ENCODE results near the gene RAP2A. TPM values are rescaled to one million over a fixed set of nuclear protein-coding genes. Genes with fewer than 3 reads are reported as not detected.

The RAP2A gene
- total RNA-seq, 4 donors from 2014 or later = 21.1 to 33.5 (median 26.6) TPM

GRCh38 chr13:97435323-97435722, 1.4 kb downstream of the RAP2A start:
- no peak for TF ChIP-seq EP300 (IDR thresholded peaks at IDR 0.05)
- no peak for TF ChIP-seq POLR2A (IDR thresholded peaks at IDR 0.05)
- no peak for TF ChIP-seq CTCF (IDR thresholded peaks at IDR 0.05)
- no peak for TF ChIP-seq POLR2AphosphoS5 (IDR thresholded peaks at IDR 0.05)
- Histone ChIP-seq H3K36me3 (no peaks in the 10 kb centered on the region), H3K4me1 (peaks cover 0 to 63% (median 2%) of the 10 kb centered on the region in 3 donors), H3K4me3 (peak overlapping the region; percentile 88 to 94), H3K27me3 (no peaks in the 10 kb centered on the region), H3K27ac (peak overlapping the region in 1 of 4 donors; percentile 100), H3K9me3 (no peaks in the 10 kb centered on the region)
- 27 to 40% methylated on average over 3 of the region's 3 CpGs for WGBS, 2 donors (ENCODE audit: low coverage in 1 of 2)
- ATAC-seq = no peak

GRCh38 chr13:97435794-97436193, 1.8 kb downstream of the RAP2A start:
- H3K27me3 ChIP-seq = no peaks in the 10 kb centered on the region
- no peaks in the 10 kb centered on the region for H3K36me3 ChIP-seq
- 15 to 16% methylated on average over 5 of the region's 5 CpGs for WGBS, 2 donors (ENCODE audit: low coverage in 1 of 2)
- no peak overlapping the region for H3K27ac ChIP-seq
- H3K4me1 ChIP-seq = peaks cover 0 to 63% (median 2%) of the 10 kb centered on the region in 3 donors
- TF ChIP-seq POLR2A (IDR thresholded peaks at IDR 0.05) = no peak
- no peak for TF ChIP-seq EP300 (IDR thresholded peaks at IDR 0.05)
- TF ChIP-seq CTCF (IDR thresholded peaks at IDR 0.05) = no peak
- TF ChIP-seq POLR2AphosphoS5 (IDR thresholded peaks at IDR 0.05) = no peak
- H3K9me3 ChIP-seq = no peaks in the 10 kb centered on the region
- H3K4me3 ChIP-seq = peak overlapping the region in 1 of 2 donors; percentile 88
- no peak for ATAC-seq

GRCh38 chr13:97436845-97437244, 2.9 kb downstream of the RAP2A start:
- Histone ChIP-seq H3K27ac (no peak overlapping the region), H3K36me3 (no peaks in the 10 kb centered on the region), H3K27me3 (no peaks in the 10 kb centered on the region), H3K4me1 (peaks cover 0 to 53% (median 2%) of the 10 kb centered on the region in 3 donors), H3K9me3 (no peaks in the 10 kb centered on the region), H3K4me3 (no peak overlapping the region)
- ATAC-seq = no peak
- TF ChIP-seq EP300 (IDR thresholded peaks at IDR 0.05) (no peak), CTCF (IDR thresholded peaks at IDR 0.05) (no peak), POLR2A (IDR thresholded peaks at IDR 0.05) (no peak), POLR2AphosphoS5 (IDR thresholded peaks at IDR 0.05) (no peak)
- 91 to 96% methylated on average over 2 of the region's 2 CpGs for WGBS, 2 donors (ENCODE audit: low coverage in 1 of 2)

GRCh38 chr13:97437729-97438128, 3.8 kb downstream of the RAP2A start:
- no peaks in the 10 kb centered on the region for H3K36me3 ChIP-seq

More at GRCh38 chr13:97437729-97438128, 3.8 kb downstream of the RAP2A start:
- H3K9me3 ChIP-seq = no peaks in the 10 kb centered on the region
- no peak overlapping the region for H3K27ac ChIP-seq
- no peak for TF ChIP-seq EP300 (IDR thresholded peaks at IDR 0.05)
- no peak for TF ChIP-seq POLR2A (IDR thresholded peaks at IDR 0.05)
- no peak for TF ChIP-seq POLR2AphosphoS5 (IDR thresholded peaks at IDR 0.05)
- no peak for TF ChIP-seq CTCF (IDR thresholded peaks at IDR 0.05)
- ATAC-seq = no peak
- H3K4me1 ChIP-seq = peaks cover 0 to 46% (median 0%) of the 10 kb centered on the region in 3 donors
- 65 to 69% methylated on average over 2 of the region's 2 CpGs for WGBS, 2 donors (ENCODE audit: low coverage in 1 of 2)
- H3K4me3 ChIP-seq = no peak overlapping the region
- H3K27me3 ChIP-seq = no peaks in the 10 kb centered on the region

Data from gastroesophageal sphincter (tissue), 4 donors.